B cell (primary cell): ENCODE measurements around the gene EXOC3. TPM values are rescaled to one million over a fixed set of nuclear protein-coding genes. Genes with fewer than 3 reads are reported as not detected.
A peak's percentile ranks its signal among the peaks of the same experiment; 100 is the strongest.

Experiments
- ATAC-seq: fragments of 200-7000 bp; cut with Tn5 transposase; one replicate; pipeline ENCODE4 v1.10.0; 2021; ENCODE audit warnings: low read depth, mild to moderate bottlenecking, moderate number of reproducible peaks, moderate library complexity
- CTCF ChIA-PET: fragments of 350-600 bp; sonication (Branson Sonifier 250); formaldehyde crosslinking; loops from one replicate; lab custom pipeline; 2021; ENCODE audit warnings: antibody characterized with exemption, inconsistent platforms; lab: Charles Lee
- POLR2A ChIA-PET: fragments of 350-600 bp; sonication (Branson Sonifier 250); formaldehyde crosslinking; loops from one replicate; lab custom pipeline; 2021; ENCODE audit warnings: antibody characterized with exemption; lab: Charles Lee
- DNase-seq: peaks from one replicate; pipeline ENCODE4 v3.0.0; 2013
- H2AFZ ChIP-seq: 2 replicates; pipeline ENCODE4 v1.6.1; 2012; ENCODE audit warnings: mild to moderate bottlenecking, low read depth, low read length; ENCODE audit not compliant: insufficient read depth, poor library complexity, severe bottlenecking
- H3K27ac ChIP-seq, 2 donors: 1 replicate in 1 of 2; 2 replicates in 1 of 2; pipeline ENCODE4 v1.5.1; 2012 to 2013; ENCODE audit warnings: low read length in 2 of 2, mild to moderate bottlenecking in 2 of 2, moderate library complexity in 1 of 2
- H3K27me3 ChIP-seq, 4 experiments: fragments of 200-600 bp in 1 of 4; sonication (generic) in 1 of 4; replicated peaks in 1 of 4; 1 replicate in 2 of 4; 2 replicates in 2 of 4; pipeline versions ENCODE4 v1.6.1 to v1.7.0; 2013 to 2016; ENCODE audit warnings: low read length in 3 of 4, mild to moderate bottlenecking in 2 of 4, mixed read lengths in 1 of 4, moderate library complexity in 1 of 4; ENCODE audit not compliant: insufficient read depth in 4 of 4, control insufficient read depth in 3 of 4; ENCODE audit errors: control extremely low read depth in 1 of 4
- H3K36me3 ChIP-seq, 2 experiments: replicated peaks in 1 of 2; 1 replicate in 1 of 2; 2 replicates in 1 of 2; pipeline versions ENCODE4 v1.6.1 to v1.7.1; 2013; ENCODE audit warnings: low read length in 1 of 2; ENCODE audit not compliant: insufficient read depth in 2 of 2, control insufficient read depth in 1 of 2; ENCODE audit errors: control extremely low read depth in 1 of 2, extremely low read depth in 1 of 2
- H3K4me1 ChIP-seq, 2 donors: fragments of 200-600 bp in 1 of 2; sonication (generic) in 1 of 2; 1 replicate in 1 of 2; 2 replicates in 1 of 2; pipeline versions ENCODE4 v1.5.1 to v1.6.1; 2013 to 2017; ENCODE audit warnings: low read length in 2 of 2; ENCODE audit not compliant: control insufficient read depth in 2 of 2, insufficient read depth in 2 of 2
- H3K4me2 ChIP-seq: replicated peaks from 2 replicates; pipeline ENCODE3; 2012; ENCODE audit warnings: mild to moderate bottlenecking, low read depth, low read length; ENCODE audit not compliant: poor library complexity, severe bottlenecking
- H3K4me3 ChIP-seq, 5 experiments: fragments of 200-600 bp in 1 of 5; sonication (generic) in 1 of 5; 1 replicate in 3 of 5; 2 replicates in 2 of 5; pipeline versions ENCODE4 v1.5.1 to v1.7.0; 2011 to 2016; ENCODE audit warnings: low read length in 4 of 5, mild to moderate bottlenecking in 4 of 5, low read depth in 2 of 5, control low read depth in 1 of 5, moderate library complexity in 1 of 5; ENCODE audit not compliant: insufficient read depth in 1 of 5; ENCODE audit errors: control extremely low read depth in 1 of 5, extremely low read depth in 1 of 5
- H3K79me2 ChIP-seq: fragments of 200-600 bp; sonication (generic); one replicate; pipeline ENCODE4 v1.6.0; 2016; ENCODE audit warnings: low read length; ENCODE audit not compliant: control insufficient read depth, insufficient read depth
- H3K9ac ChIP-seq: fragments of 200-600 bp; sonication (generic); 2 replicates; pipeline ENCODE4 v1.6.1; 2017; ENCODE audit warnings: mild to moderate bottlenecking, low read length, moderate library complexity
- H3K9me3 ChIP-seq, 3 donors: one replicate each; pipeline versions ENCODE4 v1.6.1 to v1.7.1; 2013; ENCODE audit warnings: low read length in 2 of 3; ENCODE audit not compliant: control insufficient read depth in 2 of 3, insufficient read depth in 1 of 3; ENCODE audit errors: control extremely low read depth in 1 of 3
- H4K20me1 ChIP-seq: 2 replicates; pipeline ENCODE4 v1.6.0; 2012; ENCODE audit warnings: mild to moderate bottlenecking, low read length; ENCODE audit not compliant: insufficient read depth, control insufficient read depth, poor library complexity, severe bottlenecking
- H3K27ac Mint-ChIP-seq: one replicate; pipeline ENCODE4 v1.8.0; 2021; ENCODE audit warnings: mixed read lengths
- H3K27me3 Mint-ChIP-seq: one replicate; pipeline ENCODE4 v1.8.0; 2021; ENCODE audit warnings: mixed read lengths
- H3K4me1 Mint-ChIP-seq: one replicate; pipeline ENCODE4 v1.8.0; 2021; ENCODE audit warnings: mixed read lengths
- H3K4me3 Mint-ChIP-seq: one replicate; pipeline ENCODE4 v1.8.0; 2021; ENCODE audit warnings: mixed read lengths
- H3K9me3 Mint-ChIP-seq: one replicate; pipeline ENCODE4 v1.8.0; 2022; ENCODE audit warnings: mixed read lengths; ENCODE audit not compliant: insufficient read depth
- EZH2 ChIP-seq: IDR thresholded peaks from 2 replicates; pipeline ENCODE4 v1.6.1; 2012; ENCODE audit warnings: borderline replicate concordance, low read depth, mild to moderate bottlenecking, moderate library complexity, low read length; ENCODE audit not compliant: insufficient read depth, poor library complexity, severe bottlenecking
- WGBS: methylation state at CpG from one replicate; pipeline ENCODE4 v1.1.5; 2013; ENCODE audit warnings: missing lambda C conversion rate; ENCODE audit not compliant: insufficient coverage; 5-methylcytosine and 5-hydroxymethylcytosine counted together
- intact Hi-C: fragments of 100-400 bp; cut with micrococcal nuclease; formaldehyde crosslinking; loops from one replicate; pipeline ENCODE4 v1.10.0; 2022
- polyA plus RNA-seq: library from polyadenylated mRNA; depleted of rRNA; stranded (reverse); fragments of >200 nt; gene quantifications from 2 replicates; pipeline ENCODE4 v1.2.3, GENCODE V29; 2012
- total RNA-seq, 2 donors: library from RNA; stranded (reverse); fragments of 120-200 nt in 1 of 2; gene quantifications; 1 replicate in 1 of 2; 2 replicates in 1 of 2; pipeline versions ENCODE4 v1.2.3 to v1.2.4, GENCODE V29; 2013 to 2022
- TF ChIP-seq, protein P1 (sequence below): fragments of 200-600 bp; IDR thresholded peaks from one replicate; pipeline ENCODE4 v1.8.0; 2022; ENCODE audit warnings: antibody characterized with exemption, mild to moderate bottlenecking

Gene EXOC3
- total and polyA plus RNA-seq, 2 donors (not counting 1 experiment from before 2014, with no cell fraction given) = 44.0 to 97.1 TPM

DNA sequence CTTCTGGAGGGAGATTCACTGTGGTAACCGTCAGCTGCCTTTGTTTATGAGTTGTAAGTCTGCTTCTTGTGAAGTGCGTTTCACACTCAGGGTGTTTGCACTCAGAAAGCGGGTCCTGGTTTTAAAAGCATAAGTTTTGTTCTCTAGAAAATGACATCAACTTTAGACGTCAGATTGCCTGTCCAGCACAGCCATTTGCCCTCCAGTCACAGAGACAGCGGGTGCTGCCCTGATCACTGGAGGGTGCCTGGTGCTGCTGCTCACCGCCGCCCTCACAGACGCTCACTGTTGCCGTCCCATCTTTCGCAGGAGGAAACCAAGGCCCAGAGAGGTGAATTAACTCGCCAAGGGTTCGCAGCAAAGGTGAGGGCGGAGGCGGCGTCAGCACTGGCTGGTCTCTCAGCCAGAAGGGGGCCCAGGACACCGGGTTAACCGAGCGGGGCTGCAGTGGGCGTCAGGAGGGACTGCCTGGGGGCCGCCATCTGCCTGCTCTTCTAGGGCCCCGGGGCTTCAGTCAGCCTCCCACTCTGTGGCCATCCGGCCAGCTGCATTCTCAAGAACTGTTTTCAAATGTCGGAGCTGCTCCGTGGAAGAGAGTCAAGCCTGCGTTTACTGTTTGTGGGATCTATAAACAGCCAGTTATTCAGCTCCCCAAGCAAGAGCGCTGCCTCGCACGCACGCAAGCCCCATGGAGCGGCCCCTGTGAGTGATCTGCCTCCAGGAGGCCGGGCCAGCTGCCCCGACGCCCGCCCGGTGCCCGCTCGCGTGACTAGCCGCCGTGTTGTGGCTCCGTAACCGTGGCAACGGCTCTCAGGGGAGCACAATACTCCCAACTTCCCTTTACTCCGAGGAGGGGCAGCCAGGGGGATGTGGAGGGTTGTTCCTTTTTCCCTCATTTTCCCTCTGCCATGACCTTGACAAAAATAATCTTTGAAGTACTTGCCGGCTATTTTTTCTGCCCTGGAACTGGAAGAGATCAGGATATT, 43.4 kb upstream of the EXOC3 start:
- peak overlapping the region in 3 of 5 experiments; percentile 2 to 26 (median 26) for H3K4me3 ChIP-seq
- peaks cover 36 to 37% of the 10 kb centered on the region in 2 donors for H3K4me1 ChIP-seq
- intact Hi-C loops = no loop called here
- no peaks in the 10 kb centered on the region for H4K20me1 ChIP-seq
- CTCF ChIA-PET = no interaction called here
- POLR2A ChIA-PET = interaction anchor here (1.0 kb wide), 1 partner anchor 15 kb away, joined by 3 read pairs; no protein-coding TSS in a partner anchor
- no peak overlapping the region for H2AFZ ChIP-seq
- peaks cover 0 to 22% (median 11%) of the 10 kb centered on the region in 4 experiments for H3K27me3 ChIP-seq
- WGBS = 52% methylated on average over 31 of the region's 45 CpGs
- Mint-ChIP-seq H3K27me3 (peaks cover 24% of the 10 kb centered on the region), H3K27ac (peak overlapping the region; percentile 88), H3K4me1 (peaks cover 45% of the 10 kb centered on the region), H3K9me3 (no peaks in the 10 kb centered on the region), H3K4me3 (peak overlapping the region; percentile 71)
- H3K4me2 ChIP-seq = peak overlapping the region; percentile 68
- TF ChIP-seq EZH2 = no peak
- TF ChIP-seq, protein P1, sequence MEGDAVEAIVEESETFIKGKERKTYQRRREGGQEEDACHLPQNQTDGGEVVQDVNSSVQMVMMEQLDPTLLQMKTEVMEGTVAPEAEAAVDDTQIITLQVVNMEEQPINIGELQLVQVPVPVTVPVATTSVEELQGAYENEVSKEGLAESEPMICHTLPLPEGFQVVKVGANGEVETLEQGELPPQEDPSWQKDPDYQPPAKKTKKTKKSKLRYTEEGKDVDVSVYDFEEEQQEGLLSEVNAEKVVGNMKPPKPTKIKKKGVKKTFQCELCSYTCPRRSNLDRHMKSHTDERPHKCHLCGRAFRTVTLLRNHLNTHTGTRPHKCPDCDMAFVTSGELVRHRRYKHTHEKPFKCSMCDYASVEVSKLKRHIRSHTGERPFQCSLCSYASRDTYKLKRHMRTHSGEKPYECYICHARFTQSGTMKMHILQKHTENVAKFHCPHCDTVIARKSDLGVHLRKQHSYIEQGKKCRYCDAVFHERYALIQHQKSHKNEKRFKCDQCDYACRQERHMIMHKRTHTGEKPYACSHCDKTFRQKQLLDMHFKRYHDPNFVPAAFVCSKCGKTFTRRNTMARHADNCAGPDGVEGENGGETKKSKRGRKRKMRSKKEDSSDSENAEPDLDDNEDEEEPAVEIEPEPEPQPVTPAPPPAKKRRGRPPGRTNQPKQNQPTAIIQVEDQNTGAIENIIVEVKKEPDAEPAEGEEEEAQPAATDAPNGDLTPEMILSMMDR = no peak
- peaks cover 0 to 19% (median 0%) of the 10 kb centered on the region in 3 donors for H3K9me3 ChIP-seq
- DNase-seq = peak; percentile 87
- no peak overlapping the region for H3K27ac ChIP-seq
- ATAC-seq = peak; percentile 73
- H3K36me3 ChIP-seq = no peaks in the 10 kb centered on the region
- no peaks in the 10 kb centered on the region for H3K79me2 ChIP-seq
- H3K9ac ChIP-seq = peak overlapping the region; percentile 19
